K562 (cell line): ENCODE data around the gene ADM2. TPM values are rescaled to one million over a fixed set of nuclear protein-coding genes. Genes with fewer than 3 reads are reported as not detected.

Source experiments
- CREM ChIP-seq: IDR thresholded peaks from 2 replicates; pipeline ENCODE4 v1.6.1; 2014; ENCODE audit warnings: antibody characterized with exemption, low read depth
- HDAC1 ChIP-seq, 2 experiments: fragments of 450-650 bp; IDR thresholded peaks; 2 replicates each; pipeline ENCODE4 v1.6.1; 2016 to 2017; ENCODE audit warnings: inconsistent platforms in 1 of 2, mild to moderate bottlenecking in 1 of 2, moderate library complexity in 1 of 2
- HDAC3 ChIP-seq: fragments of 450-650 bp; IDR thresholded peaks from 2 replicates; pipeline ENCODE4 v1.6.1; 2018; ENCODE audit warnings: borderline replicate concordance, mild to moderate bottlenecking, moderate library complexity; ENCODE audit not compliant: partially characterized antibody
- PHF8 ChIP-seq: fragments of 200-600 bp; sonication (generic); IDR thresholded peaks from 2 replicates; pipeline ENCODE4 v1.6.1; 2012; ENCODE audit warnings: mixed run types, mild to moderate bottlenecking, inconsistent platforms, low read length, moderate library complexity, borderline replicate concordance
- POLR2A ChIP-seq: fragments of 450-650 bp; conservative IDR thresholded peaks from 2 replicates; pipeline ENCODE4 v1.6.1; 2016
- POLR2B ChIP-seq: fragments of 450-650 bp; IDR thresholded peaks from 2 replicates; pipeline ENCODE4 v1.6.1; 2018; ENCODE audit warnings: low read depth; ENCODE audit not compliant: partially characterized antibody
- SUPT5H ChIP-seq: fragments of 450-650 bp; IDR thresholded peaks from 2 replicates; pipeline ENCODE4 v1.6.1; 2016
- YY1 ChIP-seq, 3 experiments: IDR thresholded peaks; 2 replicates each; pipeline ENCODE4 v1.6.1; 2011; ENCODE audit warnings: low read length in 2 of 3, mild to moderate bottlenecking in 2 of 3, moderate library complexity in 2 of 3, borderline replicate concordance in 1 of 3, control low read depth in 1 of 3, low read depth in 1 of 3; ENCODE audit not compliant: insufficient read depth in 3 of 3, insufficient replicate concordance in 2 of 3, control insufficient read depth in 1 of 3, insufficient read length in 1 of 3; ENCODE audit errors: extremely low read depth in 1 of 3
- ZFX ChIP-seq: sonication (generic); formaldehyde crosslinking; IDR thresholded peaks from 2 replicates; pipeline ENCODE4 v1.8.0; 2022; ENCODE audit warnings: mild to moderate bottlenecking, missing genetic modification reagents, moderate library complexity
- ZNF41 ChIP-seq: fragments of 250-450 bp; sonication (Bioruptor Pico); conservative IDR thresholded peaks from 2 replicates; pipeline ENCODE4 v1.4.0; 2020; ENCODE audit warnings: mild to moderate bottlenecking
- ZSCAN32 ChIP-seq: fragments of 450-650 bp; formaldehyde crosslinking; IDR thresholded peaks from 2 replicates; pipeline ENCODE4 v1.4.0; 2020; ENCODE audit warnings: mild to moderate bottlenecking, moderate library complexity
- polyA plus RNA-seq, 8 experiments: library from polyadenylated mRNA; depleted of rRNA in 4 of 8; stranded (reverse) in 5 of 8; unstranded in 3 of 8; fragments of >200 nt; fragmentation: Nextera tagmentation in 2 of 8; fragmentation: Illumina TruSeq in 1 of 8; extraction: Ambion mirVana in 2 of 8; extraction: Trizol in 1 of 8; gene quantifications; 2 replicates each; pipeline versions ENCODE4 v1.2.1 to v1.2.3, GENCODE V29; 2011 to 2014; ENCODE audit warnings: inconsistent platforms in 1 of 8, missing spikeins in 1 of 8
- total RNA-seq, 7 experiments: library from RNA; depleted of rRNA in 6 of 7; stranded (reverse); fragments of >200 nt in 6 of 7; fragmentation: Illumina TruSeq in 2 of 7; extraction: Trizol in 2 of 7; gene quantifications; 2 replicates each; pipeline versions ENCODE4 v1.2.1 to v1.2.3, GENCODE V29; 2011 to 2021; ENCODE audit warnings: low replicate concordance in 1 of 7
- TF ChIP-seq, protein P1 (sequence below), 2 experiments: IDR thresholded peaks; 2 replicates each; pipeline ENCODE4 v1.6.1; 2011; ENCODE audit warnings: borderline replicate concordance in 1 of 2, control low read depth in 1 of 2, low read depth in 1 of 2, low read length in 1 of 2, mild to moderate bottlenecking in 1 of 2, mixed read lengths in 1 of 2, moderate library complexity in 1 of 2; ENCODE audit not compliant: insufficient read depth in 1 of 2, insufficient read length in 1 of 2, poor library complexity in 1 of 2, severe bottlenecking in 1 of 2; ENCODE audit errors: extremely low read depth in 1 of 2
- TF ChIP-seq, protein P2 (sequence below): fragments of 450-650 bp; IDR thresholded peaks from 2 replicates; pipeline ENCODE4 v1.6.1; 2016; ENCODE audit warnings: borderline replicate concordance

ADM2 gene
- total and polyA plus RNA-seq, 9 of the 15 experiments (the other 6 are each of a cell fraction or from before 2014, with no cell fraction given) = 0.11 to 5.1 (median 0.38) TPM

DNA sequence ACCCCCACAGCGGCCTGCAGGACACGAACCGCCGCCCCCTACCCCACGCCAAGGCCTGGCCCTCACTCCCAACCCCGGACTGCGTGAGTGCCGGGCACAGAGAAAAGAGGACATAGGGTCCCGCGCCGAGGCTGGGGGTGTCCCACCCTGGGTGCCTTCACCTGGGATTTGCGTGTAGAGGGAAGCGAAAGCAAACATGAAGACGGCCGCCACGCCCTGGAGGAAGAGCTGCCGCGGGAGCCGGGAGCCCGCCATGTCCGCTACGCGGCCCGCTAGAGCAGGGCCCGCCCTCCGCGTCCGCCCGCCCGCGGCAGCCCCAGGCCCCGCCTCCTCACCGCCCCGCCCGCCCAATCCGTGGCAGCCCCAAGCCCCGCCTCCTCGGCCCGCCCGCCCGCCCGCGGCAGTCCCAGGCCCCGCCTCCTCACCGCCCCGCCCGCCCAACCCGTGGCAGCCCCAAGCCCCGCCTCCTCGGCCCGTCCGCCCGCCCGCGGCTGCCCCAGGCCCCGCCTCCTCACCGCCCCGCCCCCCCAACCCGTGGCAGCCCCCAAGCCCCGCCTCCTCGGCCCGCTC lies 26.2 kb downstream of the ADM2 start, which contains the start of gene LMF2 (continued):
- TF ChIP-seq ZNF41 (CRISPR knock-in tag) (no peak), ZSCAN32 (CRISPR knock-in tag) (no peak), PHF8 (peak; percentile 70; the same call in 1 of the 2 replicates), HDAC3 (no peak), SUPT5H (peak; percentile 41), CREM (peak; percentile 33; the same call in 1 of the 2 replicates), POLR2A (peak; percentile 13), POLR2B (peak; percentile 50), YY1 (IDR thresholded peaks at IDR 0.05; ENCODE audit: borderline replicate concordance in 1 of 3, control insufficient read depth in 1 of 3, extremely low read depth in 1 of 3, insufficient read depth in 3 of 3, insufficient read length in 1 of 3, insufficient replicate concordance in 2 of 3, low read depth in 1 of 3, low read length in 2 of 3) (peak in 2 of 3 experiments; percentile 68 to 72), ZFX (CRISPR knock-in tag) (peak; percentile 76), HDAC1 (IDR thresholded peaks at IDR 0.05) (peak in 1 of 2 experiments; percentile 74; a peak in 2 of 4 replicates)
- TF ChIP-seq, protein P1, sequence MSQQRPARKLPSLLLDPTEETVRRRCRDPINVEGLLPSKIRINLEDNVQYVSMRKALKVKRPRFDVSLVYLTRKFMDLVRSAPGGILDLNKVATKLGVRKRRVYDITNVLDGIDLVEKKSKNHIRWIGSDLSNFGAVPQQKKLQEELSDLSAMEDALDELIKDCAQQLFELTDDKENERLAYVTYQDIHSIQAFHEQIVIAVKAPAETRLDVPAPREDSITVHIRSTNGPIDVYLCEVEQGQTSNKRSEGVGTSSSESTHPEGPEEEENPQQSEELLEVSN (IDR thresholded peaks at IDR 0.05; ENCODE audit: borderline replicate concordance in 1 of 2, extremely low read depth in 1 of 2, insufficient read depth in 1 of 2, insufficient read length in 1 of 2, low read depth in 1 of 2, low read length in 1 of 2, poor library complexity in 1 of 2, severe bottlenecking in 1 of 2) = peak in 1 of 2 experiments; percentile 18
- TF ChIP-seq, protein P2, sequence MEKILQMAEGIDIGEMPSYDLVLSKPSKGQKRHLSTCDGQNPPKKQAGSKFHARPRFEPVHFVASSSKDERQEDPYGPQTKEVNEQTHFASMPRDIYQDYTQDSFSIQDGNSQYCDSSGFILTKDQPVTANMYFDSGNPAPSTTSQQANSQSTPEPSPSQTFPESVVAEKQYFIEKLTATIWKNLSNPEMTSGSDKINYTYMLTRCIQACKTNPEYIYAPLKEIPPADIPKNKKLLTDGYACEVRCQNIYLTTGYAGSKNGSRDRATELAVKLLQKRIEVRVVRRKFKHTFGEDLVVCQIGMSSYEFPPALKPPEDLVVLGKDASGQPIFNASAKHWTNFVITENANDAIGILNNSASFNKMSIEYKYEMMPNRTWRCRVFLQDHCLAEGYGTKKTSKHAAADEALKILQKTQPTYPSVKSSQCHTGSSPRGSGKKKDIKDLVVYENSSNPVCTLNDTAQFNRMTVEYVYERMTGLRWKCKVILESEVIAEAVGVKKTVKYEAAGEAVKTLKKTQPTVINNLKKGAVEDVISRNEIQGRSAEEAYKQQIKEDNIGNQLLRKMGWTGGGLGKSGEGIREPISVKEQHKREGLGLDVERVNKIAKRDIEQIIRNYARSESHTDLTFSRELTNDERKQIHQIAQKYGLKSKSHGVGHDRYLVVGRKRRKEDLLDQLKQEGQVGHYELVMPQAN = peak; percentile 28; the same call in 1 of the 2 replicates
